ENCODE data around the gene SLPI. TPM values are rescaled to one million over a fixed set of nuclear protein-coding genes. Genes with fewer than 3 reads are reported as not detected.

Gene SLPI
- total and polyA plus RNA-seq, 10 of the 15 experiments (the other 5 are each of a cell fraction or from before 2014, with no cell fraction given), result 0.56 to 1.4 TPM; not detected in 8

GRCh38 chr20:45209924-45210323 lies 44.4 kb downstream of the SLPI start:
- in situ Hi-C loops (cut with MboI), result no loop called here

More at GRCh38 chr20:45209924-45210323, 44.4 kb downstream of the SLPI start:
- no peaks in the 10 kb centered on the region for H3K79me2 ChIP-seq (ENCODE audit: control insufficient read depth, insufficient read depth, low read length)
- no peak overlapping the region for H2AFZ ChIP-seq (ENCODE audit: control insufficient read depth, low read depth, low read length)
- no peak for ATAC-seq
- intact Hi-C loops (cut with micrococcal nuclease; ENCODE audit: unreplicated experiment), result no loop called here
- CTCF ChIA-PET, result interaction anchor here (0.6 kb wide), 1 partner anchor 803 kb away, joined by 3 read pairs; no protein-coding TSS in a partner anchor
- H3K4me3 ChIP-seq, result no peak overlapping the region
- no peak overlapping the region for H3K4me2 ChIP-seq (ENCODE audit: control insufficient read depth, insufficient read depth)
- SMC1A ChIA-PET (ENCODE audit: uncharacterized antibody, unreplicated experiment), result no interaction called here
- H4K20me1 ChIP-seq (ENCODE audit: control insufficient read depth, insufficient read depth), result no peaks in the 10 kb centered on the region
- 91% methylated on average over 1 of the region's 1 CpG for WGBS (ENCODE audit: insufficient coverage, insufficient replicate concordance, low lambda C conversion rate, missing lambda C conversion rate)
- no peak overlapping the region for H3K27ac ChIP-seq (ENCODE audit: control insufficient read depth, insufficient read depth)
- DNase-seq (ENCODE audit: low read depth, low spot score), result no peak
- RAD21 ChIA-PET (ENCODE audit: unreplicated experiment), result no interaction called here
- peaks cover 0 to 5% of the 10 kb centered on the region in 2 experiments; a peak in 1 of 4 replicates for H3K27me3 ChIP-seq (replicated peaks in 1 of 2; ENCODE audit: control insufficient read depth in 2 of 2, insufficient read depth in 2 of 2, low read length in 1 of 2)
- no peaks in the 10 kb centered on the region for H3K36me3 ChIP-seq (ENCODE audit: control insufficient read depth in 2 of 2, insufficient read depth in 2 of 2, low read length in 1 of 2)
- no peaks in the 10 kb centered on the region for H3K9me3 ChIP-seq (replicated peaks; ENCODE audit: control insufficient read depth, insufficient read depth, low read length)
- no peak for TF ChIP-seq GABPA (IDR thresholded peaks at IDR 0.05; ENCODE audit: low read depth)
- TF ChIP-seq NFYB (IDR thresholded peaks at IDR 0.05; ENCODE audit: insufficient read depth, low read depth, low read length), result no peak
- no peak for TF ChIP-seq POU2F2 (IDR thresholded peaks at IDR 0.05; ENCODE audit: borderline replicate concordance, low read depth, low read length)
- no peak for TF ChIP-seq SMC3 (IDR thresholded peaks at IDR 0.05; ENCODE audit: borderline replicate concordance, low read length)
- no peak for TF ChIP-seq E2F4 (IDR thresholded peaks at IDR 0.05; ENCODE audit: low read depth, low read length)
- TF ChIP-seq CEBPZ (IDR thresholded peaks at IDR 0.05; ENCODE audit: low read depth, low read length), result no peak
- TF ChIP-seq SIX5 (IDR thresholded peaks at IDR 0.05; ENCODE audit: low read depth, low read length, severe bottlenecking), result no peak
- no peak for TF ChIP-seq NRF1 (conservative IDR thresholded peaks at IDR 0.05; ENCODE audit: low read depth, low read length)
- TF ChIP-seq DPF2 (IDR thresholded peaks at IDR 0.05), result no peak
- TF ChIP-seq POLR2AphosphoS5 (IDR thresholded peaks at IDR 0.05; ENCODE audit: low read length), result no peak
- TF ChIP-seq NBN (IDR thresholded peaks at IDR 0.05), result no peak
- TF ChIP-seq E4F1 (IDR thresholded peaks at IDR 0.05; ENCODE audit: borderline replicate concordance, partially characterized antibody), result no peak
- no TSS peak for BruUV-seq (replicated peaks)
- H3K4me1 ChIP-seq (ENCODE audit: control insufficient read depth, insufficient read depth, low read length), result no peaks in the 10 kb centered on the region
- no peak for FAIRE-seq
- POLR2A ChIA-PET, result no interaction called here
- H3K9ac ChIP-seq (ENCODE audit: control insufficient read depth, insufficient read depth, low read length), result no peak overlapping the region
